ENCODE measurements around the gene IMMT. TPM values are rescaled to one million over a fixed set of nuclear protein-coding genes. Genes with fewer than 3 reads are reported as not detected.

The IMMT gene
- total and polyA plus RNA-seq, 10 donors = 30.7 to 80.9 (median 66.1) TPM

DNA sequence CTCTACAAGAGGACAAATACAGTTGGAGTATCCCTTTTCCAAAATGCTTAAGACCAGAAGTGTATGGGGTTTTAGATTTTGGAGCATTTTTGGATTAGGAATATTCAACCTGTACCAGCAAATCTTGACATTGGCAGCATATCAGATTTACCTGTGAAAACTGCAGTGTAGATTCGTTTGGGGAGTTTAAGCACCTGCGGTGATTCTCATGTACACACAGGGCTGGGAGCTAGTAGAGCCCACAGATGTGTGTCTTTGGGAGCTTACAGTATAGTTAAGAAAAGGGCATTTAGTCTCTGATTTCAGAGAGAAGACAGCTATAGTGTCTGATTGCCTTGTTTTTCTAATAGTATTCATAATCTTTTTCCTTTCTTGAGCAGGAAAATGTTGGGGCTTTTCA, 59.1 kb downstream of the IMMT start:
- no peak for DNase-seq
- Histone ChIP-seq H3K27me3 (replicated peaks in 1 of 7) (no peaks in the 10 kb centered on the region), H3K9me3 (no peaks in the 10 kb centered on the region), H3K4me1 (no peaks in the 10 kb centered on the region), H3K4me3 (no peak overlapping the region), H3K36me3 (peaks cover 12 to 100% (median 98%) of the 10 kb centered on the region in 6 donors), H3K27ac (no peak overlapping the region)
- intact Hi-C loops (cut with DNase I; ENCODE audit: low total_unique reads) = no loop called here
- WGBS, 5 donors = 83 to 98% (median 92%) methylated on average over 2 of the region's 2 CpGs
- TF ChIP-seq POLR2AphosphoS5 (IDR thresholded peaks at IDR 0.05) (no peak), POLR2A (IDR thresholded peaks at IDR 0.05) (no peak)
- TF ChIP-seq, protein P1, sequence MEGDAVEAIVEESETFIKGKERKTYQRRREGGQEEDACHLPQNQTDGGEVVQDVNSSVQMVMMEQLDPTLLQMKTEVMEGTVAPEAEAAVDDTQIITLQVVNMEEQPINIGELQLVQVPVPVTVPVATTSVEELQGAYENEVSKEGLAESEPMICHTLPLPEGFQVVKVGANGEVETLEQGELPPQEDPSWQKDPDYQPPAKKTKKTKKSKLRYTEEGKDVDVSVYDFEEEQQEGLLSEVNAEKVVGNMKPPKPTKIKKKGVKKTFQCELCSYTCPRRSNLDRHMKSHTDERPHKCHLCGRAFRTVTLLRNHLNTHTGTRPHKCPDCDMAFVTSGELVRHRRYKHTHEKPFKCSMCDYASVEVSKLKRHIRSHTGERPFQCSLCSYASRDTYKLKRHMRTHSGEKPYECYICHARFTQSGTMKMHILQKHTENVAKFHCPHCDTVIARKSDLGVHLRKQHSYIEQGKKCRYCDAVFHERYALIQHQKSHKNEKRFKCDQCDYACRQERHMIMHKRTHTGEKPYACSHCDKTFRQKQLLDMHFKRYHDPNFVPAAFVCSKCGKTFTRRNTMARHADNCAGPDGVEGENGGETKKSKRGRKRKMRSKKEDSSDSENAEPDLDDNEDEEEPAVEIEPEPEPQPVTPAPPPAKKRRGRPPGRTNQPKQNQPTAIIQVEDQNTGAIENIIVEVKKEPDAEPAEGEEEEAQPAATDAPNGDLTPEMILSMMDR (IDR thresholded peaks at IDR 0.05 in 8 of 11, conservative IDR thresholded peaks at IDR 0.05 in 3 of 11) = no peak

DNA sequence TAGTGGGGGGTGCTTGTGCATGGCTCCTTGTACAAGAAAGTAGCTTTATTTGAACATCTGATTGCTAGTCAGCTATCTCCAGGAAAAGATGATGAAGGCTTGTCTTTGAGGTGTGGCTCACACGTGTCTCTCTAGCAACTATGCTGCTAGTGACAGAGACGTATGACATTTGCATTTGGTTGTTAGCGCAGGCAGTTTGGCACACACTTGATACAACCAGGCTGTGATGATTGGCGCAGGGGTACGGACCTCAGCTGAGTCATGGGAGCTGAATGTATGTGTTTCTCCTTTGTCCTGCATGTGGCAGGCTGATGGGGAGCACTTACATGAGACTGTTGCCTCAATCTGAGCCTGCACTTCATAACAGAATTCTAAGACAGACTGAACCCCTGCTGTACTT, 59.6 kb downstream of the IMMT start:
- DNase-seq = no peak
- peaks cover 12 to 100% (median 98%) of the 10 kb centered on the region in 6 donors for H3K36me3 ChIP-seq
- no peak overlapping the region for H3K4me3 ChIP-seq
- no peaks in the 10 kb centered on the region for H3K9me3 ChIP-seq
- H3K4me1 ChIP-seq = no peaks in the 10 kb centered on the region
- WGBS, 5 donors = 88 to 95% (median 93%) methylated on average over 5 of the region's 5 CpGs
- intact Hi-C loops (cut with DNase I; ENCODE audit: low total_unique reads) = no loop called here
- no peaks in the 10 kb centered on the region for H3K27me3 ChIP-seq (replicated peaks in 1 of 7)
- no peak overlapping the region for H3K27ac ChIP-seq
- TF ChIP-seq POLR2A (IDR thresholded peaks at IDR 0.05) (no peak), POLR2AphosphoS5 (IDR thresholded peaks at IDR 0.05) (no peak)
- TF ChIP-seq, protein P1 (IDR thresholded peaks at IDR 0.05 in 8 of 11, conservative IDR thresholded peaks at IDR 0.05 in 3 of 11) = no peak

DNA sequence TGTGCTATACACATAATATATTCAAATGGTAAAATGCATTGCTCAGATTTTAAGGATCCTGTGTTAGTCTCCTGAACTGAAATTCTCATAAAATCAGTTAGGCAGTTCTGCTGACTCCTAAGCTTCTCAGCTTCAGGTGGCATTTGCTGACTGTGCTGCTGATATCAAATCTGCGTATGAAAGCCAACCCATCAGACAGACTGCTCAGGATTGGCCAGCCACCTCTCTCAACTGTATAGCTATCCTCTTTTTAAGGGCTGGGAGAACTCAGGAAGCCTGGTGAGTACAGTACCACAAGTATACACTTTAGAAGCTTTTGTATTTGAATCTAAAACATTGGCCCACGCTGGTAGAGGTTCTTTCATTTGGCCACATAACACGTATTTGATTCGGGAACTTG, 60.6 kb downstream of the IMMT start:
- Histone ChIP-seq H3K36me3 (peaks cover 12 to 100% (median 99%) of the 10 kb centered on the region in 6 donors), H3K4me3 (no peak overlapping the region), H3K4me1 (no peaks in the 10 kb centered on the region), H3K9me3 (no peaks in the 10 kb centered on the region), H3K27ac (no peak overlapping the region), H3K27me3 (replicated peaks in 1 of 7) (no peaks in the 10 kb centered on the region)
- no peak for DNase-seq
- TF ChIP-seq POLR2AphosphoS5 (IDR thresholded peaks at IDR 0.05) = no peak
- TF ChIP-seq, protein P1 (IDR thresholded peaks at IDR 0.05 in 8 of 11, conservative IDR thresholded peaks at IDR 0.05 in 3 of 11) = no peak
- no peak for TF ChIP-seq POLR2A (IDR thresholded peaks at IDR 0.05)
- intact Hi-C loops (cut with DNase I; ENCODE audit: low total_unique reads) = no loop called here
- 95 to 99% (median 96%) methylated on average over 4 of the region's 4 CpGs for WGBS, 5 donors

DNA sequence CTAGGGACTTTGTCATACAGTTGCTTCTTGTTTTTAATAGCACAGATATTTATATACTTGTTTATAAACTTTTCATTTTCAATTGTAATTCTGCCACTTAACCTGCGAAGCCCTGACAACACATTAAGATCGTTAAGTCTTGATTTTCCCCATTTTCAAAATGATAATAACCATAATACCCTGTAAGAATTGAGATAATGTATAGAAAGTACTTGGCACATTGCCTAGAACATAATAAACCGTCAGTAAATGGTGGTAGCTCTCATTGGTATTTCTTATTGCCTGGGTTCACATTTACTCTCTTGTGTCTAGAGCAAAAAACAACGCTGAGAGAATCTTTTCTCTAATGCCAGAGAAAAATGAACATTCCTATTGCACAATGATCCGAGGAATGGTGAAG, 70.6 kb downstream of the IMMT start:
- WGBS, 5 donors = 88 to 94% (median 90%) methylated on average over 5 of the region's 5 CpGs
- no peak for TF ChIP-seq POLR2AphosphoS5 (IDR thresholded peaks at IDR 0.05)
- TF ChIP-seq POLR2A (IDR thresholded peaks at IDR 0.05) = no peak
- TF ChIP-seq, protein P1 (IDR thresholded peaks at IDR 0.05 in 8 of 11, conservative IDR thresholded peaks at IDR 0.05 in 3 of 11) = no peak
- no peaks in the 10 kb centered on the region for H3K9me3 ChIP-seq
- peaks cover 5 to 100% (median 99%) of the 10 kb centered on the region in 6 donors for H3K36me3 ChIP-seq
- no peak for DNase-seq
- no peak overlapping the region for H3K4me3 ChIP-seq
- no peaks in the 10 kb centered on the region for H3K4me1 ChIP-seq
- H3K27ac ChIP-seq = no peak overlapping the region
- H3K27me3 ChIP-seq (replicated peaks in 1 of 7) = no peaks in the 10 kb centered on the region
- intact Hi-C loops (cut with DNase I; ENCODE audit: low total_unique reads) = no loop called here

Measured in spleen (tissue), 11 donors.